ENCODE data around the gene ESYT2.

Gene ESYT2

GRCh38 chr7:158776474-158776873, 52.8 kb downstream of the ESYT2 start:
- no peak for TF ChIP-seq CTCF (conservative IDR thresholded peaks at IDR 0.05; ENCODE audit: low read depth, low read length)
- no peak overlapping the region for H3K4me3 ChIP-seq (ENCODE audit: low read length)
- no peak for DNase-seq (ENCODE audit: low read depth)

- DNase-seq (ENCODE audit: low read depth): no peak
- no peak for TF ChIP-seq CTCF (conservative IDR thresholded peaks at IDR 0.05; ENCODE audit: low read depth, low read length)
- H3K4me3 ChIP-seq (ENCODE audit: low read length): no peak overlapping the region
Observed at GRCh38 chr7:158774952-158775351, 54.4 kb downstream of the ESYT2 start.

GRCh38 chr7:158772916-158773315, 56.4 kb downstream of the ESYT2 start:
- H3K4me3 ChIP-seq (ENCODE audit: low read length): no peak overlapping the region
- no peak for DNase-seq (ENCODE audit: low read depth)
- no peak for TF ChIP-seq CTCF (conservative IDR thresholded peaks at IDR 0.05; ENCODE audit: low read depth, low read length)

- no peak for TF ChIP-seq CTCF (conservative IDR thresholded peaks at IDR 0.05; ENCODE audit: low read depth, low read length)
- H3K4me3 ChIP-seq (ENCODE audit: low read length): no peak overlapping the region
- DNase-seq (ENCODE audit: low read depth): no peak
Observed at GRCh38 chr7:158771213-158771834, 58.0 kb downstream of the ESYT2 start.

GRCh38 chr7:158767707-158768106, 61.6 kb downstream of the ESYT2 start:
- no peak for DNase-seq (ENCODE audit: low read depth)
- no peak overlapping the region for H3K4me3 ChIP-seq (ENCODE audit: low read length)
- TF ChIP-seq CTCF (conservative IDR thresholded peaks at IDR 0.05; ENCODE audit: low read depth, low read length): no peak

- TF ChIP-seq CTCF (conservative IDR thresholded peaks at IDR 0.05; ENCODE audit: low read depth, low read length): no peak
- no peak for DNase-seq (ENCODE audit: low read depth)
- H3K4me3 ChIP-seq (ENCODE audit: low read length): no peak overlapping the region
Observed at GRCh38 chr7:158766570-158767281, 62.6 kb downstream of the ESYT2 start.

GRCh38 chr7:158765020-158765419, 64.3 kb downstream of the ESYT2 start:
- no peak for DNase-seq (ENCODE audit: low read depth)
- H3K4me3 ChIP-seq (ENCODE audit: low read length): no peak overlapping the region
- no peak for TF ChIP-seq CTCF (conservative IDR thresholded peaks at IDR 0.05; ENCODE audit: low read depth, low read length)
